ENCODE results near the gene TBCC.
A peak's percentile ranks its signal among the peaks of the same experiment; 100 is the strongest.

The TBCC gene

GRCh38 chr6:42745640-42746462, at the start of gene TBCC:
TBCC (minus strand) TSS chr6:42746103; CDS start chr6:42746073, 30 bp downstream.
- DNase-seq = peak; percentile 97 to 98

- DNase-seq = no peak
These were observed 49.7 kb upstream of the TBCC start for GRCh38 chr6:42795651-42796050.

- DNase-seq = no peak
These were observed 45.9 kb upstream of the TBCC start for GRCh38 chr6:42791706-42792320.

- no peak for DNase-seq
These were observed 44.8 kb upstream of the TBCC start for GRCh38 chr6:42790549-42791181.

GRCh38 chr6:42788671-42789070, 42.8 kb upstream of the TBCC start:
- DNase-seq = no peak

GRCh38 chr6:42787063-42787472, 41.2 kb upstream of the TBCC start:
- DNase-seq = no peak

- DNase-seq = no peak
These were observed 40.7 kb upstream of the TBCC start for GRCh38 chr6:42786525-42786985.

GRCh38 chr6:42784717-42785498, 39.0 kb upstream of the TBCC start:
- DNase-seq = no peak

- peak; percentile 12 to 32 for DNase-seq
These were observed 38.2 kb upstream of the TBCC start for GRCh38 chr6:42783876-42784642.

GRCh38 chr6:42783177-42783875, 37.4 kb upstream of the TBCC start:
- peak; percentile 49 to 63 for DNase-seq

GRCh38 chr6:42782689-42783176, 36.8 kb upstream of the TBCC start:
- peak; percentile 45 to 62 for DNase-seq

- peak; percentile 73 to 74 for DNase-seq
These were observed 36.1 kb upstream of the TBCC start, which contains the start of gene BICRAL for GRCh38 chr6:42781796-42782688. BICRAL (plus strand) TSS chr6:42782052; CDS start chr6:42822023, 39,971 bp downstream.

GRCh38 chr6:42781546-42781795, 35.6 kb upstream of the TBCC start:
- peak; percentile 25 to 30 for DNase-seq

- DNase-seq = no peak
These were observed 33.6 kb upstream of the TBCC start for GRCh38 chr6:42779521-42779920.

GRCh38 chr6:42778122-42778521, 32.2 kb upstream of the TBCC start:
- DNase-seq = no peak

GRCh38 chr6:42777126-42777822, 31.4 kb upstream of the TBCC start:
- DNase-seq = no peak

- DNase-seq = peak; percentile 58 to 80
These were observed 29.1 kb upstream of the TBCC start for GRCh38 chr6:42774821-42775487.

- no peak for DNase-seq
These were observed 28.3 kb upstream of the TBCC start for GRCh38 chr6:42774201-42774600.

- DNase-seq = no peak
These were observed 25.8 kb upstream of the TBCC start for GRCh38 chr6:42771741-42772100.

Data from inflammatory macrophage treated with lipopolysaccharide for 1 hour (primary cell).